Measurements from ENCODE around the gene RAB20.

Gene RAB20

DNA sequence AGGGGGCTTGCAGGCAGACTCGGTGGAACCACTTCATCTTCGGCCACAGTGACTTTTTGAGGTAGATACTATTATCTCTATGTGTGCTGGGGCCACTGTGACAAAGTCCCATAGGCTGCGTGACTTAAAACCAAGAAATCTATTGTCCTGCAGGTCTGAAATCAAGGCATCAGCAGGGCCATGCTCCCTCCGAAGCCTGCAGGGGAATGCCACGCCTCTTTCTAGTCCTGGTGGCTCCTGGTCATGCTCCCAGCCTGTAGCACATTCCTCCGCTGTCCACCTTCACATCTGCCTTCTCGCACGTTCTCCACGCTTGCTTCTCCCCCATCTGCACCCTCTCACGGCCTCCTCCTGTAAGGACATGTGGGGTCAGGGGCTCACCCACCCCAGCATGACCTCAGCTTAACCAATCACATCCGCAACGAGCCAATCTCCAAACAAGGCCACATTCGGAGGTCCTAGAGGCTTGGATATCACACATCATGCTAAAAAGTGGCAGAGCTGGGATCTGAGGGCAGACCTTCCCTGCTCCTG is 21.0 kb upstream of the RAB20 start:
- no peak for DNase-seq (ENCODE audit: low read depth)
- TF ChIP-seq, protein P1, sequence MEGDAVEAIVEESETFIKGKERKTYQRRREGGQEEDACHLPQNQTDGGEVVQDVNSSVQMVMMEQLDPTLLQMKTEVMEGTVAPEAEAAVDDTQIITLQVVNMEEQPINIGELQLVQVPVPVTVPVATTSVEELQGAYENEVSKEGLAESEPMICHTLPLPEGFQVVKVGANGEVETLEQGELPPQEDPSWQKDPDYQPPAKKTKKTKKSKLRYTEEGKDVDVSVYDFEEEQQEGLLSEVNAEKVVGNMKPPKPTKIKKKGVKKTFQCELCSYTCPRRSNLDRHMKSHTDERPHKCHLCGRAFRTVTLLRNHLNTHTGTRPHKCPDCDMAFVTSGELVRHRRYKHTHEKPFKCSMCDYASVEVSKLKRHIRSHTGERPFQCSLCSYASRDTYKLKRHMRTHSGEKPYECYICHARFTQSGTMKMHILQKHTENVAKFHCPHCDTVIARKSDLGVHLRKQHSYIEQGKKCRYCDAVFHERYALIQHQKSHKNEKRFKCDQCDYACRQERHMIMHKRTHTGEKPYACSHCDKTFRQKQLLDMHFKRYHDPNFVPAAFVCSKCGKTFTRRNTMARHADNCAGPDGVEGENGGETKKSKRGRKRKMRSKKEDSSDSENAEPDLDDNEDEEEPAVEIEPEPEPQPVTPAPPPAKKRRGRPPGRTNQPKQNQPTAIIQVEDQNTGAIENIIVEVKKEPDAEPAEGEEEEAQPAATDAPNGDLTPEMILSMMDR (conservative IDR thresholded peaks at IDR 0.05; ENCODE audit: low read depth, low read length) = no peak
- H3K4me3 ChIP-seq (ENCODE audit: low read length) = no peak overlapping the region

GRCh38 chr13:110581506-110582185 is 20.1 kb upstream of the RAB20 start:
- H3K4me3 ChIP-seq (ENCODE audit: low read length) = no peak overlapping the region
- TF ChIP-seq, protein P1 (conservative IDR thresholded peaks at IDR 0.05; ENCODE audit: low read depth, low read length) = no peak
- DNase-seq (ENCODE audit: low read depth) = no peak

GRCh38 chr13:110580800-110581199 is 19.3 kb upstream of the RAB20 start:
- H3K4me3 ChIP-seq (ENCODE audit: low read length) = no peak overlapping the region
- TF ChIP-seq, protein P1 (conservative IDR thresholded peaks at IDR 0.05; ENCODE audit: low read depth, low read length) = no peak
- DNase-seq (ENCODE audit: low read depth) = no peak

GRCh38 chr13:110578363-110578762 is 16.8 kb upstream of the RAB20 start:
- DNase-seq (ENCODE audit: low read depth) = no peak
- H3K4me3 ChIP-seq (ENCODE audit: low read length) = no peak overlapping the region
- TF ChIP-seq, protein P1 (conservative IDR thresholded peaks at IDR 0.05; ENCODE audit: low read depth, low read length) = no peak

GRCh38 chr13:110576736-110577476 is 15.4 kb upstream of the RAB20 start:
- DNase-seq (ENCODE audit: low read depth) = no peak
- H3K4me3 ChIP-seq (ENCODE audit: low read length) = no peak overlapping the region
- TF ChIP-seq, protein P1 (conservative IDR thresholded peaks at IDR 0.05; ENCODE audit: low read depth, low read length) = no peak

- DNase-seq (ENCODE audit: low read depth) = no peak
- TF ChIP-seq, protein P1 (conservative IDR thresholded peaks at IDR 0.05; ENCODE audit: low read depth, low read length) = no peak
- H3K4me3 ChIP-seq (ENCODE audit: low read length) = no peak overlapping the region
Observed at GRCh38 chr13:110576070-110576394, 14.5 kb upstream of the RAB20 start.
